Neural cell (in vitro differentiated cells): ENCODE results near the gene RARS2. TPM values are rescaled to one million over a fixed set of nuclear protein-coding genes. Genes with fewer than 3 reads are reported as not detected.

Experiments
- H2AFZ ChIP-seq: fragments of 200-600, 300-800 bp; sonication (generic), shearing (Covaris generic); 2 replicates; pipeline ENCODE4 v1.6.0; 2014; ENCODE audit warnings: low read depth, mild to moderate bottlenecking, antibody characterized with exemption, low read length, moderate library complexity
- H3F3A ChIP-seq: fragments of 200-600 bp; shearing (Covaris generic); 2 replicates; pipeline ENCODE4 v1.6.1; 2016; ENCODE audit warnings: mild to moderate bottlenecking, moderate library complexity, mixed read lengths, antibody characterized with exemption, low read length; ENCODE audit not compliant: insufficient read depth, poor library complexity, severe bottlenecking
- H3K27ac ChIP-seq: fragments of 200-600, 300-800 bp; sonication (generic), shearing (Covaris generic); 2 replicates; pipeline ENCODE4 v1.5.1; 2014; ENCODE audit warnings: mild to moderate bottlenecking, low read length, moderate library complexity
- H3K27me3 ChIP-seq: fragments of 300-800, 200-600 bp; sonication (generic), shearing (Covaris generic); 2 replicates; pipeline ENCODE4 v1.6.0; 2014; ENCODE audit warnings: mild to moderate bottlenecking, low read depth, low read length, moderate library complexity; ENCODE audit not compliant: insufficient read depth
- H3K36me3 ChIP-seq: fragments of 300-800, 200-600 bp; sonication (generic), shearing (Covaris generic); 2 replicates; pipeline ENCODE4 v1.5.1; 2014; ENCODE audit warnings: mild to moderate bottlenecking, antibody characterized with exemption, low read length, moderate library complexity; ENCODE audit not compliant: insufficient read depth
- H3K4me2 ChIP-seq: fragments of 300-800, 200-600 bp; sonication (generic), shearing (Covaris generic); 2 replicates; pipeline ENCODE4 v1.6.0; 2014; ENCODE audit warnings: mild to moderate bottlenecking, low read length
- H3K4me3 ChIP-seq: fragments of 300-800, 200-600 bp; sonication (generic), shearing (Covaris generic); 2 replicates; pipeline ENCODE4 v1.5.1; 2014; ENCODE audit warnings: mild to moderate bottlenecking, low read length, moderate library complexity
- H3K79me2 ChIP-seq: fragments of 200-600 bp; shearing (Covaris generic); replicated peaks from 2 replicates; pipeline ENCODE4 v1.6.0; 2014; ENCODE audit warnings: mild to moderate bottlenecking, low read length, moderate library complexity; ENCODE audit not compliant: insufficient read depth
- H3K9ac ChIP-seq: fragments of 300-800, 200-600 bp; sonication (generic), shearing (Covaris generic); 2 replicates; pipeline ENCODE4 v1.6.1; 2016; ENCODE audit warnings: mild to moderate bottlenecking, low read length, mixed read lengths
- H3K9me2 ChIP-seq: fragments of 200-600 bp; shearing (Covaris generic); 2 replicates; pipeline ENCODE4 v1.6.1; 2016; ENCODE audit warnings: mild to moderate bottlenecking, low read length, mixed read lengths; ENCODE audit not compliant: insufficient read depth
- H3K9me3 ChIP-seq: fragments of 200-600, 300-800 bp; sonication (generic), shearing (Covaris generic); 2 replicates; pipeline ENCODE4 v1.6.1; 2016; ENCODE audit warnings: mild to moderate bottlenecking, mixed run types, low read length, moderate library complexity, mixed read lengths
- H4K20me1 ChIP-seq: fragments of 200-600 bp; shearing (Covaris generic); 2 replicates; pipeline ENCODE4 v1.6.1; 2016; ENCODE audit warnings: mild to moderate bottlenecking, mixed run types; ENCODE audit not compliant: insufficient read depth
- EP300 ChIP-seq: fragments of 450-650 bp; conservative IDR thresholded peaks from 2 replicates; pipeline ENCODE4 v1.6.1; 2014; ENCODE audit warnings: antibody characterized with exemption, mild to moderate bottlenecking, moderate library complexity; ENCODE audit not compliant: poor library complexity, severe bottlenecking
- EZH2 ChIP-seq: fragments of 200-600, 300-800 bp; shearing (Covaris generic), sonication (generic); IDR thresholded peaks from 2 replicates; pipeline ENCODE4 v1.6.1; 2014; ENCODE audit warnings: antibody characterized with exemption, low read length, borderline replicate concordance, mild to moderate bottlenecking; ENCODE audit not compliant: insufficient read depth, poor library complexity, severe bottlenecking
- MXI1 ChIP-seq: fragments of 450-650 bp; conservative IDR thresholded peaks from 2 replicates; pipeline ENCODE4 v1.6.1; 2014; ENCODE audit warnings: antibody characterized with exemption, mild to moderate bottlenecking; ENCODE audit not compliant: poor library complexity, severe bottlenecking
- POLR2AphosphoS5 ChIP-seq: IDR thresholded peaks from 2 replicates; pipeline ENCODE4 v1.6.1; 2012
- RAD21 ChIP-seq: fragments of 450-650 bp; conservative IDR thresholded peaks from 2 replicates; pipeline ENCODE4 v1.6.1; 2014; ENCODE audit warnings: antibody characterized with exemption, mild to moderate bottlenecking, moderate library complexity
- SMC3 ChIP-seq: fragments of 450-650 bp; conservative IDR thresholded peaks from 2 replicates; pipeline ENCODE4 v1.6.1; 2014; ENCODE audit warnings: antibody characterized with exemption, mild to moderate bottlenecking, moderate library complexity; ENCODE audit not compliant: poor library complexity
- TAF1 ChIP-seq: IDR thresholded peaks from 2 replicates; pipeline ENCODE4 v1.6.1; 2012; ENCODE audit warnings: low read depth
- polyA plus RNA-seq: library from polyadenylated mRNA; depleted of rRNA; stranded (reverse); fragments of >200 nt; gene quantifications from 2 replicates; pipeline ENCODE4 v1.2.3, GENCODE V29; 2014
- TF ChIP-seq, protein P1 (sequence below): fragments of 450-650 bp; IDR thresholded peaks from 2 replicates; pipeline ENCODE4 v1.5.1; 2014; ENCODE audit warnings: antibody characterized with exemption, mild to moderate bottlenecking, moderate library complexity; ENCODE audit not compliant: poor library complexity, severe bottlenecking
- TF ChIP-seq, protein P2 (sequence below): IDR thresholded peaks from 2 replicates; pipeline ENCODE4 v1.6.1; 2012; ENCODE audit warnings: borderline replicate concordance

RARS2 gene
- polyA plus RNA-seq, 1 donor from 2014 or later: 50.4 TPM

DNA sequence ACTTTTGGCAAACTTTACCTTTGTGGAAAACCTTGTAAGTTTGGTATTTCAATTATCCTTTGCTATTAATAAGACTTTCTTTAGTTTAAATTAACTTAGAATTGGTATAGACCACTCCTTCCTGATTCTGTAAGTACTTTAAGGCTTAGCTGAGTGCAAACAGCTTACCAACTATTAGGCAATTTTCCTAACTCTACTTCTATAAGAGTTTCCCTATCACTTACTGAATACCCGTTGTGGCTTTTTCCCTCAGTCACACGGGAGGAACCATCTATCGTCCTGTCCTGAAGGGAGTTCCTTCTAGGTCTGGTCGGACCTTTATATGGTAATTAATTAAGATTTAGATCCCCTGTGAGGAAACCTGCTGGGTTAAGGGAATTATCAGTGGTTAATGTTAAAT lies 107.4 kb downstream of the RARS2 start:
- no peaks in the 10 kb centered on the region for H3K36me3 ChIP-seq
- H3K9me3 ChIP-seq: no peaks in the 10 kb centered on the region
- H3F3A ChIP-seq: no peaks in the 10 kb centered on the region
- H3K27me3 ChIP-seq: no peaks in the 10 kb centered on the region
- no peaks in the 10 kb centered on the region for H4K20me1 ChIP-seq
- H2AFZ ChIP-seq: no peak overlapping the region
- no peak overlapping the region for H3K4me2 ChIP-seq
- no peaks in the 10 kb centered on the region for H3K79me2 ChIP-seq
- no peaks in the 10 kb centered on the region for H3K9me2 ChIP-seq
- H3K4me3 ChIP-seq: no peak overlapping the region
- no peak overlapping the region for H3K9ac ChIP-seq
- TF ChIP-seq MXI1 (no peak), TAF1 (no peak), POLR2AphosphoS5 (no peak), EZH2 (no peak), SMC3 (no peak), RAD21 (no peak), EP300 (no peak)
- TF ChIP-seq, protein P1, sequence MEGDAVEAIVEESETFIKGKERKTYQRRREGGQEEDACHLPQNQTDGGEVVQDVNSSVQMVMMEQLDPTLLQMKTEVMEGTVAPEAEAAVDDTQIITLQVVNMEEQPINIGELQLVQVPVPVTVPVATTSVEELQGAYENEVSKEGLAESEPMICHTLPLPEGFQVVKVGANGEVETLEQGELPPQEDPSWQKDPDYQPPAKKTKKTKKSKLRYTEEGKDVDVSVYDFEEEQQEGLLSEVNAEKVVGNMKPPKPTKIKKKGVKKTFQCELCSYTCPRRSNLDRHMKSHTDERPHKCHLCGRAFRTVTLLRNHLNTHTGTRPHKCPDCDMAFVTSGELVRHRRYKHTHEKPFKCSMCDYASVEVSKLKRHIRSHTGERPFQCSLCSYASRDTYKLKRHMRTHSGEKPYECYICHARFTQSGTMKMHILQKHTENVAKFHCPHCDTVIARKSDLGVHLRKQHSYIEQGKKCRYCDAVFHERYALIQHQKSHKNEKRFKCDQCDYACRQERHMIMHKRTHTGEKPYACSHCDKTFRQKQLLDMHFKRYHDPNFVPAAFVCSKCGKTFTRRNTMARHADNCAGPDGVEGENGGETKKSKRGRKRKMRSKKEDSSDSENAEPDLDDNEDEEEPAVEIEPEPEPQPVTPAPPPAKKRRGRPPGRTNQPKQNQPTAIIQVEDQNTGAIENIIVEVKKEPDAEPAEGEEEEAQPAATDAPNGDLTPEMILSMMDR: no peak
- TF ChIP-seq, protein P2, sequence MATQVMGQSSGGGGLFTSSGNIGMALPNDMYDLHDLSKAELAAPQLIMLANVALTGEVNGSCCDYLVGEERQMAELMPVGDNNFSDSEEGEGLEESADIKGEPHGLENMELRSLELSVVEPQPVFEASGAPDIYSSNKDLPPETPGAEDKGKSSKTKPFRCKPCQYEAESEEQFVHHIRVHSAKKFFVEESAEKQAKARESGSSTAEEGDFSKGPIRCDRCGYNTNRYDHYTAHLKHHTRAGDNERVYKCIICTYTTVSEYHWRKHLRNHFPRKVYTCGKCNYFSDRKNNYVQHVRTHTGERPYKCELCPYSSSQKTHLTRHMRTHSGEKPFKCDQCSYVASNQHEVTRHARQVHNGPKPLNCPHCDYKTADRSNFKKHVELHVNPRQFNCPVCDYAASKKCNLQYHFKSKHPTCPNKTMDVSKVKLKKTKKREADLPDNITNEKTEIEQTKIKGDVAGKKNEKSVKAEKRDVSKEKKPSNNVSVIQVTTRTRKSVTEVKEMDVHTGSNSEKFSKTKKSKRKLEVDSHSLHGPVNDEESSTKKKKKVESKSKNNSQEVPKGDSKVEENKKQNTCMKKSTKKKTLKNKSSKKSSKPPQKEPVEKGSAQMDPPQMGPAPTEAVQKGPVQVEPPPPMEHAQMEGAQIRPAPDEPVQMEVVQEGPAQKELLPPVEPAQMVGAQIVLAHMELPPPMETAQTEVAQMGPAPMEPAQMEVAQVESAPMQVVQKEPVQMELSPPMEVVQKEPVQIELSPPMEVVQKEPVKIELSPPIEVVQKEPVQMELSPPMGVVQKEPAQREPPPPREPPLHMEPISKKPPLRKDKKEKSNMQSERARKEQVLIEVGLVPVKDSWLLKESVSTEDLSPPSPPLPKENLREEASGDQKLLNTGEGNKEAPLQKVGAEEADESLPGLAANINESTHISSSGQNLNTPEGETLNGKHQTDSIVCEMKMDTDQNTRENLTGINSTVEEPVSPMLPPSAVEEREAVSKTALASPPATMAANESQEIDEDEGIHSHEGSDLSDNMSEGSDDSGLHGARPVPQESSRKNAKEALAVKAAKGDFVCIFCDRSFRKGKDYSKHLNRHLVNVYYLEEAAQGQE: no peak
- H3K27ac ChIP-seq: no peak overlapping the region

DNA sequence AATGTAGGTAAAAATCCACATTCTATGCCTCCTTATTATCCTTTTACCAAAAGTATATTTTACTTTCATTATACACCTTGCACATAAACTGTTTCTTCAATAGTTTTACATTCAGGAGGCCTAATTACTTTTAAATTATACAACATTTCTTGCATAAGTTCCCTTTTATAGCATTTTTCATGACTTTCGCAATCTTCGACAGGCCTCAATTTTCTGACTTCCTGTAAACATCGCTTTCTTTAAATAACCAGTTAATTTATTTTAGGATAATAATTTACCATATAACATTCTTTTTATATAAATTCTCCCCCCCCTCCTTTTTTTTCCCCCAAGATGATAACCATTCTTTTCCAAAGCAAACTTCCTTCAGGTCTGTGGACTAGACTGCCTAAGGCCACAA lies 107.9 kb downstream of the RARS2 start:
- TF ChIP-seq, protein P2: no peak
- no peak for TF ChIP-seq EP300
- no peak for TF ChIP-seq MXI1
- no peak for TF ChIP-seq EZH2
- Histone ChIP-seq H3F3A (no peaks in the 10 kb centered on the region), H3K27me3 (no peaks in the 10 kb centered on the region)

More for the DNA sequence above, 107.9 kb downstream of the RARS2 start:
- Histone ChIP-seq H3K27ac (no peak overlapping the region), H3K9ac (no peak overlapping the region), H3K9me3 (no peaks in the 10 kb centered on the region), H3K79me2 (no peaks in the 10 kb centered on the region), H3K36me3 (no peaks in the 10 kb centered on the region), H3K4me3 (no peak overlapping the region), H3K9me2 (no peaks in the 10 kb centered on the region), H2AFZ (no peak overlapping the region), H4K20me1 (no peaks in the 10 kb centered on the region), H3K4me2 (no peak overlapping the region)
